ENCODE results near the gene RINT1. TPM values are rescaled to one million over a fixed set of nuclear protein-coding genes. Genes with fewer than 3 reads are reported as not detected.

The RINT1 gene
- total RNA-seq, 1 experiment from 2014 or later = 18.1 TPM

- H3K4me1 ChIP-seq (ENCODE audit: control insufficient read depth, insufficient read depth, low read length) = peaks cover 8% of the 10 kb centered on the region
- ChIA-PET CTCF (no interaction called here), POLR2A (no interaction called here)
- H3K9me3 ChIP-seq (ENCODE audit: control insufficient read depth, insufficient read depth, low read depth, low read length) = no peaks in the 10 kb centered on the region
- TF ChIP-seq TCF7L2 (IDR thresholded peaks at IDR 0.05; ENCODE audit: low read depth, low read length) (no peak), POLR2AphosphoS5 (IDR thresholded peaks at IDR 0.05; ENCODE audit: low read depth, low read length) (no peak)
- no peaks in the 10 kb centered on the region for H3K27me3 ChIP-seq (ENCODE audit: control insufficient read depth, insufficient read depth, low read length)
- no peak overlapping the region for H3K4me3 ChIP-seq (ENCODE audit: low read depth in 2 of 2, low read length in 2 of 2)
- in situ Hi-C loops (cut with HindIII; ENCODE audit: low pct_unique_long_range_greater_than_20kb, low sequenced_read_pairs) (no loop called here), intact Hi-C loops (cut with micrococcal nuclease; ENCODE audit: unreplicated experiment) (no loop called here)
- no peaks in the 10 kb centered on the region for H3K36me3 ChIP-seq (ENCODE audit: control insufficient read depth, insufficient read depth, low read length)
- no peak overlapping the region for H3K27ac ChIP-seq (ENCODE audit: low read length)
- ATAC-seq (no peak), DNase-seq (ENCODE audit: low read depth, low spot score) (no peak)
- BruUV-seq (replicated peaks) = no TSS peak
These were observed 1.9 kb upstream of the RINT1 start for GRCh38 chr7:105530126-105530525.

GRCh38 chr7:105530546-105530945 lies 1.5 kb upstream of the RINT1 start:
- no peak overlapping the region for H3K27ac ChIP-seq (ENCODE audit: low read length)
- H3K9me3 ChIP-seq (ENCODE audit: control insufficient read depth, insufficient read depth, low read depth, low read length) = no peaks in the 10 kb centered on the region
- intact Hi-C loops (cut with micrococcal nuclease; ENCODE audit: unreplicated experiment) = no loop called here
- no peak overlapping the region for H3K4me3 ChIP-seq (ENCODE audit: low read depth in 2 of 2, low read length in 2 of 2)
- in situ Hi-C loops (cut with HindIII; ENCODE audit: low pct_unique_long_range_greater_than_20kb, low sequenced_read_pairs) = no loop called here
- TF ChIP-seq TCF7L2 (IDR thresholded peaks at IDR 0.05; ENCODE audit: low read depth, low read length) (no peak), CTCF (IDR thresholded peaks at IDR 0.05) (no peak), REST (IDR thresholded peaks at IDR 0.05; ENCODE audit: insufficient read depth in 1 of 2, low read depth in 2 of 2, low read length in 1 of 2) (no peak), SIN3A (IDR thresholded peaks at IDR 0.05; ENCODE audit: borderline replicate concordance, insufficient read depth, low read depth, low read length) (no peak), POLR2AphosphoS5 (IDR thresholded peaks at IDR 0.05; ENCODE audit: low read depth, low read length) (no peak)
- CTCF ChIA-PET = no interaction called here
- DNase-seq (ENCODE audit: low read depth, low spot score) = no peak
- ATAC-seq = no peak
- H3K36me3 ChIP-seq (ENCODE audit: control insufficient read depth, insufficient read depth, low read length) = no peaks in the 10 kb centered on the region
- POLR2A ChIA-PET = no interaction called here
- BruUV-seq (replicated peaks) = no TSS peak
- H3K27me3 ChIP-seq (ENCODE audit: control insufficient read depth, insufficient read depth, low read length) = no peaks in the 10 kb centered on the region
- peaks cover 8% of the 10 kb centered on the region for H3K4me1 ChIP-seq (ENCODE audit: control insufficient read depth, insufficient read depth, low read length)

GRCh38 chr7:105532709-105533460 lies 884 bp downstream of the RINT1 start:
- peak overlapping the region; percentile 90 for H3K27ac ChIP-seq (ENCODE audit: low read length)
- intact Hi-C loops (cut with micrococcal nuclease; ENCODE audit: unreplicated experiment) = no loop called here
- TSS peak; percentile 87 for BruUV-seq (replicated peaks)

More at GRCh38 chr7:105532709-105533460, 884 bp downstream of the RINT1 start:
- ChIA-PET CTCF (interaction anchor here (1.3 kb wide), 1 partner anchor 49 kb away, joined by 4 read pairs; the partner anchor contains the start of gene EFCAB10), POLR2A (interaction anchor here (0.5 kb wide), 1 partner anchor 157 kb away, joined by 3 read pairs; no protein-coding TSS in a partner anchor)
- Histone ChIP-seq H3K36me3 (ENCODE audit: control insufficient read depth, insufficient read depth, low read length) (no peaks in the 10 kb centered on the region), H3K4me1 (ENCODE audit: control insufficient read depth, insufficient read depth, low read length) (peaks cover 8% of the 10 kb centered on the region), H3K4me3 (ENCODE audit: low read depth in 2 of 2, low read length in 2 of 2) (peak overlapping the region; percentile 89 to 95), H3K27me3 (ENCODE audit: control insufficient read depth, insufficient read depth, low read length) (no peaks in the 10 kb centered on the region), H3K9me3 (ENCODE audit: control insufficient read depth, insufficient read depth, low read depth, low read length) (no peaks in the 10 kb centered on the region)
- TF ChIP-seq POLR2AphosphoS5 (IDR thresholded peaks at IDR 0.05; ENCODE audit: low read depth, low read length) (no peak), TCF7L2 (IDR thresholded peaks at IDR 0.05; ENCODE audit: low read depth, low read length) (no peak), CTCF (IDR thresholded peaks at IDR 0.05) (no peak), REST (IDR thresholded peaks at IDR 0.05; ENCODE audit: insufficient read depth in 1 of 2, low read depth in 2 of 2, low read length in 1 of 2) (no peak), SIN3A (IDR thresholded peaks at IDR 0.05; ENCODE audit: borderline replicate concordance, insufficient read depth, low read depth, low read length) (no peak)
- ATAC-seq (no peak), DNase-seq (ENCODE audit: low read depth, low spot score) (no peak)
- in situ Hi-C loops (cut with HindIII; ENCODE audit: low pct_unique_long_range_greater_than_20kb, low sequenced_read_pairs) = no loop called here
